ENCODE measurements around the gene THSD7B.
"Not testable (repeated sequence)": the region's sequence is repeated elsewhere in the genome, so short reads cannot be mapped to it uniquely, and the experiment has no call there.

Gene THSD7B

GRCh38 chr2:136957044-136957443 is 191.7 kb downstream of the THSD7B start:
- DNase-seq (ENCODE audit: low spot score) = no peak

DNA sequence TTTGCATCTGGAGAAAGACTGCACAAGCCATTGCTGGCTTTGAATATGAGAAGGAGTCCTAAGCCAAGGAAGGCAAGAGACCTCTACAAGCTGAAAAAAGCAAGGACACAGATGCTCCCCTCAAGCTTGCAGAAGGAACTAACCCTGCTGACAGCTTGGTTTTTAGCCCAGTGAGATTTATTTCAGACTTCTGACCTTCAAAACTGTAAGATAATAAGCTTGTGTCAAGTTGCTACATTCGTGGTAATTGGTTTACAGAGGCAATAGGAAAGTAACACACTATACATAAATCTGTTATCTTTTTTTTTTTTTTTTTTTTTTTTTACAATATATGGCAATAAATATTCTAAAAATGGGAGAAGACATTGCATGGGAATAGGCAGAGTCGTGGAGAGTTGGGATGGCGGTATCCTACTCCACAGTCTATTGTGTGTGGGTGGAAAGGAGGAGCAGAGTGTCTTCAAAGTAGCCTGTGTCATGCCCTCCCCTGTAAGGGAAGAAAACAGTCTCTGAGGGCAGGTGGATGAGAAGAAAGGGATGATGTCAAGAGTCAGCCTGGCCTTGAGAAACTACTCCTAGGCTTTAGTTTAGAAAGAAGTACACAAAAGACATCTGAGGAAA is 196.9 kb downstream of the THSD7B start:
- DNase-seq (ENCODE audit: low spot score) = no peak

DNA sequence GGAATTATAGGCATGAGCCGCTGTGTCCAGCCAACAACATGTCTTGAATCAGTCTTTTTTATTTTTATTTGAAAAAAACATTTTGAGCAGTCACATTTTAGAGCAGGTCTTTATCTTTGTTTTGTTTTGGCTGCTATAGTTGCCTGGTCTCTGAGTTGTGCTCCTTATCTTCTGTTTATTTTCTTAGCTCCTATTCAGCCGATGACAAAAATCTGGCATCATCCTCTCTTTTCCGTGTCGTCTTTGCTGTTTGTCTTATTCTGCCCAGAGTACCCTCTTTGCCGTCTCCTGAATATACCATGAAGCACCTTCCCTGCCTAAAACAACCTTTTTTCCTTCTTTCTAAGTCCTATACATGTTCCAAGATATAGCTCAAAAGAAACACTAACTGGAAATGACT is 201.1 kb downstream of the THSD7B start:
- DNase-seq (ENCODE audit: low spot score) = no peak

DNA sequence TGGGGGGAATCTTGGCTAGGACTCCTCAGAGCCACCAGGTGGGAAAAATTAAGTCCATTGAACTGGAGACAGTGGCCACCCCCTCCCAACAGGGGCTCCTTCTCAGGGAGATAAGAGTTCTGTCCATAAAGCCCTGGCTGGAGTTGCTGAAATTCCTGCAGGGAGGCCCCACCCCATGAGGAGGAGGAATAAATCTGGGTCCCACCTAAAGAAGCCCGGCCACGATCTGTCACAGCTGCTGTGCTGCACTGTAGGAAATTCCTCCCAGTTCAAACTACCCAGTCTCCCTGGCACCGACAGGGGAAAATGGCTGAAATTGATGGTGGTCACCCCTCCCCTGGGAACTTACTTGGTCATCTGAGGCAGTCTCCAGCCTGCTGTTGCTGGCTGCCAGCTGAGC is 215.0 kb downstream of the THSD7B start:
- no peak for DNase-seq (ENCODE audit: low spot score)

GRCh38 chr2:136981689-136982088 is 216.3 kb downstream of the THSD7B start:
- DNase-seq (ENCODE audit: low spot score) = not testable (repeated sequence)

GRCh38 chr2:136985044-136985443 is 219.7 kb downstream of the THSD7B start:
- DNase-seq (ENCODE audit: low spot score) = no peak

DNA sequence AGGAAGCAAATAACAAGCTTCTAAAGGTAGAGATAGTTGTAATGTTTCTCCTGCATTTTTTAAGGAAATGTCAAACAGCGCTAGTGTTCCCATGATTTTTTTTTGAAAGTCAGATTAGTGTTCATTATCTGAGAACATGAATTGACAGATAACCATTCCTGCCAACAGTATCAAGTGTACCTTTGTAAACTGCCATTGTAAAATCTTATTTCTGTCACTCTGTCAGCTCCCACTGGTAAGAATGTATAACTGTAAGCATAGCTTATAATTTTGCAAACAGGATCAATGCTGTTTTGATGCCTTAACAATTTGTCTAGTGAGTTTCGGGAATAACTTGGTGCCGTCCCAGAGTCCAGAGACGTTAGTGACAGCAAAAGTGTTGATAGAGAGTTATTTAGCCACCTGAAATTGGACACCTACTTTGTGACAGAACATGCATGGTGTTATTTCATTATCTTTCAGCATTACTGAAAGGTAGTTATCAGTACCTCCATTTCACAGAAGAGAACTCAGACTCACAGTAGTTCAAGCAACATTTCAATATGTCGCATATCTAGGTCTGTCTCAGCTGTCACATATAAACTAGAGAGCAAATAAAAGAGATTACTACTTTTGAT is 221.4 kb downstream of the THSD7B start:
- no peak for DNase-seq (ENCODE audit: low spot score)

- no peak for DNase-seq (ENCODE audit: low spot score)
Measured at GRCh38 chr2:136990316-136990715, 225.0 kb downstream of the THSD7B start.

DNA sequence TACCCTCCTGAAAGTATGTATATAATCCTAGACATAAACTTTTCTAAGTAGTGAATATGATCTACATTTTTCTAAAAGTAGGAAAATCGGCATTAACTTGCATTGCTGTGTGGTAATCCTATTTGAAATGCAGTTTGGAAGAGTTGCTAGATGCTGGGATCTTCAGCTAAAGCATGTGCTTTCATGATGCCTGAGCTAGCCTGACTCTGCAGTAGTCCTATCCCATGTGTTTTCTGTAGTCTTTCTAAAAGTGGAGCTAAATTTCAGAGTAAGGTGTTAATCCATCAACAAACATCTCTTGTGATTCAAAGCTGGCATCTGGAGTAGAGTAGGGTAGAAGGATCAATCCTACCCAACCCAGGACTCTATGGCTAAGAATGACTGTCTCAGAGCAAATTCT is 229.4 kb downstream of the THSD7B start:
- DNase-seq (ENCODE audit: low spot score) = no peak

GRCh38 chr2:136997557-136997956 is 232.2 kb downstream of the THSD7B start:
- no peak for DNase-seq (ENCODE audit: low spot score)

GRCh38 chr2:137000811-137001210 is 235.5 kb downstream of the THSD7B start:
- no peak for DNase-seq (ENCODE audit: low spot score)

- no peak for DNase-seq (ENCODE audit: low spot score)
Measured at GRCh38 chr2:137002896-137003295, 237.6 kb downstream of the THSD7B start.

DNA sequence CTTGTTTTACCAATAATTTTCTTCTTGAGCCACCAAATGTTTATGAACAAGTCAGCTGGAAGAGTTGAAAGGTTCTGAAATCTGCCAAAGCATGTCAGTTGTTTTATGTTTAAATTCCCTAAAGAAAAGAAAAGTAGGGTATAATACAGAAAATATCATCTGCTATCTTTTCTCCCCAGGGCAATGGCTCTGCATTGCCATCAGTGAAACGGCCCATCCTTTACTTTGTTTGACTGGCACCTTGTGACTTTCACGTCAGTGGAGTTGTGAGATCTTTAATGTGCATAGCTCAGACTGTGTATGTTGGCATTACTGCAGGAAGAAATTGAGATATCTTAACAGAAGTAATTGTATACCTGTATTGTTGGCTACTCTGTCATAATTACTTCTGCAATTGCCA is 239.9 kb downstream of the THSD7B start:
- DNase-seq (ENCODE audit: low spot score) = no peak

DNA sequence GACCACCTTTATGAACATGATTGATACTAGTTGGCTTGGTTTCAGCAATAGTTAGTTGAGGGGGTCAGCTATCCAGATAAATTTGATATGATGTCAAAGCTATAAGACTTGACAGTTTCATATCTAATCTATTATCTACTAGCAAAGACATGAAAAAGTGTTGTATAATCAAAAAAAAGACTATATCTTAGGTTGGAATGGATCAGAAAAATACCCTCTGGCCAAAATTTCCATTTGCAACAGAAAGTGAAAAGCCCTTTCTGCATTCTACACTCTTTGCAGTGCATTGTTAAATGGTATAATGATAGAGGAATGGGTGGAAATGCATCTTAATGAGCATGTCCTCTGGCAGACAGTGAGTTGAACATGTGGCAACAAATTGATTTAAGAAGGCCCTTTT is 242.6 kb downstream of the THSD7B start:
- DNase-seq (ENCODE audit: low spot score) = no peak

DNA sequence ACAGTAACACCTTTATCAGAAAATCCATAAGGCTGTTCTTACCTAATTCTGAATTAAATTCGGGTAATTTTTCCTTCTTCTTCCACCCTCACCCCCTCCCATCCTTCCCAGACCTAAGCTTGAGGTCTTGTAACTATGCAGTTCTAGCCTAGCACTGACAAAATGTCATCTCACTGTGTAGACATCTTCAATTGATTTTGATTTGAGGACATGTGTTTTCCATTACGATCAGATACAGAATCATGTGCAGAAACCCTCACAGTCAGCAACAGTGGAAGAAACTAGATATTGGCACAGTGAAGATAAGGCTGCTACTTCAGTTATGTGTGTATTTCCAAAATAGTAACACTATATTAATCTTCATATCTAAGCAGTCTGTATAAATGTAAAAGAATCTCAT is 244.6 kb downstream of the THSD7B start:
- DNase-seq (ENCODE audit: low spot score) = no peak

GRCh38 chr2:137020452-137021196 is 255.3 kb downstream of the THSD7B start:
- no peak for DNase-seq (ENCODE audit: low spot score)

GRCh38 chr2:137021763-137022162 is 256.4 kb downstream of the THSD7B start:
- no peak for DNase-seq (ENCODE audit: low spot score)

GRCh38 chr2:137023205-137023604 is 257.9 kb downstream of the THSD7B start:
- DNase-seq (ENCODE audit: low spot score) = no peak

- no peak for DNase-seq (ENCODE audit: low spot score)
Measured at GRCh38 chr2:137031731-137032130, 266.4 kb downstream of the THSD7B start.

DNA sequence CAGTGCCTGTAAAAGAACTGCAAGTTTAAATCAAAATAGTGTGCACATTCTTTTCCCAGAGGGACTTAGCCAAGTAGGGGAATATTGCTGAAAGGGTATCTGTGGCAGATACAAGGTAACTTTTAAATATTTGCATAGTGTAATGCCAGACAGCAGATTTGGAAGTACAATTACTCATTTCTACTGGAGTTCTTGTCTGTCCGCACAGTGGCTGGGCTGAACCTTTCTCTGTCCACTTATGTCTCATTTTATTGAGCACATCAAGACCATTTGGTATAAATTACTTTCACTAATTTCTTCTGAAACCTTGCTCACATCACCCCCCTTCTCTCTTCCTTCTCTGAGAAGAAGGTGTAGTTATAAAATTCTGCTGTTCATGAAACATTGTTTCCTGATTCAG is 271.3 kb downstream of the THSD7B start:
- no peak for DNase-seq (ENCODE audit: low spot score)

GRCh38 chr2:137039482-137040152 is 274.3 kb downstream of the THSD7B start:
- no peak for DNase-seq (ENCODE audit: low spot score)

DNA sequence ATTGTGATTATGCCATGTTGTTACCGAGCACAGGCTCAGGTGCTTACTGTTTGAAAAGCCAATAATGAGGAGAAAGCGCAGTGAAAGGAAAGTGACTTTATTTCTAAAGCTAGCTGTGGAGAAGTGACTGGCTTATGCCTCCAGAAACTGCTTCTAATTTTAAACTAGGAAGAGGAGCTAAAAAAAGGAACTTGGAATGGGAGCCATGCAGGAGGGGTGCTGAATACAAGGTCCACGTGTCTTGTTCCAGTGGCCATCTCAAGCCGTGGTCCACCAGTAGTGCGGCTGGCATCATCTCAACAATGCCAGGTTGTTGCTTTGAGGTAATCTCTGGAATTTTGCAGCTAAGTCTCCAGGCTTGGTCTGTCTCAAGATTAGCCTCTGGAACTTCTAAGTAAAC is 282.0 kb downstream of the THSD7B start:
- DNase-seq (ENCODE audit: low spot score) = no peak

GRCh38 chr2:137048455-137048854 is 283.1 kb downstream of the THSD7B start:
- DNase-seq (ENCODE audit: low spot score) = no peak
